ENCODE results near the gene SFSWAP.
"Not testable (repeated sequence)": the region's sequence is repeated elsewhere in the genome, so short reads cannot be mapped to it uniquely, and the experiment has no call there.

The SFSWAP gene

DNA sequence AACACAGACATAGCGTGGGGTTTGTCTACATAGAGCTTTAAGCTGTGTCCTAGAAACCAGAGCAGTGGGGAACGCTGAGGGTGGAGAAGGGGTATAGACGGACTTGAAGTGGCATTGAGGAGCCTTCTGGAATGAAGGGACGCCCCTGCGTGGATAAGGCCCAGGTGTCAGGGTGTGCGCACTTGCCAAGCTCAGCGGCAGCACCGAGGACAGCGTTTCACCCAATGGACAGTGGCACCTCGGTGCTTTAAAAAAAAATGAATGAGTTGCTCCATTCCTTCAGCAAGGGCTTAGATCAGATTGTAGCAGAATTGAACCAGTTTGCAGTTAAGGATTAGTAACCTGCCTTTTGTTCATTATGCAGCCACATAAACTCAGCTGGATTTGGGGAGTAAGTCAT is 83.7 kb downstream of the SFSWAP start:
- DNase-seq = no peak

DNA sequence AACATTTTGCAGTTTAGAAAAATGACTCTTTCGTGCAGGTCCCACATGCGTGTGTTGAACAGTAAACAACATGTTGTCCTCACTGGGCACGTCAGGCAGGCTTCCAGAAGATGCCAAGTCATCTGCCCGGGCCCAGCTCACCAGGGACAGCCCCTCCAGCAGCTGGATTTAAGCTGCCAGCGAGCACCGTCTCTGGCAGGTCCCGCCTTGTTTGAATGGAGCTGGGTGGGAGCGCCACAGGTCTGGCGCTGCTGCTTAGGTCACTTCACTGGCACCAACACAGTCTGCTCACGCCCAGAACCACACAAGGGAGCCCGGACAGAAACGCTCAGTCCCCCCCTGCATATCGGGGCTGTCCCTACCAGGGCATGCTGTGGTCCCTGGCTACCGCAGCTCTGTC is 84.2 kb downstream of the SFSWAP start:
- DNase-seq = no peak

DNA sequence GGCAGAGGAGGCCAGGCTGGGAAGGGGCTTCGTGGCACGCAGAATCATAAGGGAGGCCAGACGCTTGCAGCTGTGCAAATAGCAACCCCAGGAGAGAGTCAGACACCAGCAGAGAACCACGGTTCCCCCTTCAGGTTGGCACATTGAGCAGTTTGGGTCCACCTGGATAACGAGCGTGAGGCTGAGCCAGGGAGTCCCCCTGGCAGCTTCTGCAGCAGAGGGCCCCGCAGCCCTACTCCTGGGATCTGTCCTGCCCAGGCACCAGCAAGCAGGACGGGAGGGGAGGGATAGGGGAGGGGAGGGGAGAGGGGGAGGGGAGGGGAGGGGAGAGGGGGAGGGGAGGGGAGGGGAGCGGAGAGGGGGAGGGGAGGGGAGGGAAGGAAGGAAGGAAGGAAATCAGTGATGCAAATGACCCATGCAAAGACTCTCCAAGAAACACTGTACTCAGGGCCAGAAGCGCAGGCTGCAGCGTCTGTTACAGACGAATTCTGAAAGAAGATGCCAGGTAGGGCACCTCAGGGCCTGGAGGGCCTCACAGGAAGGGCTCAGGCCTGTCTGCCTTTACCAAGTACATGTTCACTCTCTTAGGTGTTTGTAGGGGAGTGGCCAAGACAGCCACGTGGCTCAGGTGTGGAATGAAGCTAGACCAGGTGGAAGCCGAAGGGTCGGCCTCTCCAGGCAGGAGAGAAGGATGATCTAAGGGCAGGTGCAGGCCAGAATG is 85.0 kb downstream of the SFSWAP start:
- no peak for DNase-seq

DNA sequence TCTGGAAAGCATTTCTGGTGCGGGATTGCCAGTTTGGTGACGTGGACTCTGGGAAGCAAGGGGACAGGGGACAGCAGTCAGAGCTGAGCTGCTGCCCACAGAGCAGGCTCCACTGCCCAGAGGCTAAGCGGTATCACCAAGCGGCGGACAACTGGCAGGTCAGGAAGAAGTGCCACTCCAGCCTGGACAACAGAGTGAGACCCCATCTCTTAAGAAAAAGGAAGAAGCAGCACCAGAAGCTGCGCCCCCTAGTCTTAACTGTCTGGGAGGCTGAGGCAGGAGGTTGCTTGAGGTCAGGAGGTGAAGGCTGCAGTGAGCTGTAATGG is 85.5 kb downstream of the SFSWAP start:
- DNase-seq = no peak

DNA sequence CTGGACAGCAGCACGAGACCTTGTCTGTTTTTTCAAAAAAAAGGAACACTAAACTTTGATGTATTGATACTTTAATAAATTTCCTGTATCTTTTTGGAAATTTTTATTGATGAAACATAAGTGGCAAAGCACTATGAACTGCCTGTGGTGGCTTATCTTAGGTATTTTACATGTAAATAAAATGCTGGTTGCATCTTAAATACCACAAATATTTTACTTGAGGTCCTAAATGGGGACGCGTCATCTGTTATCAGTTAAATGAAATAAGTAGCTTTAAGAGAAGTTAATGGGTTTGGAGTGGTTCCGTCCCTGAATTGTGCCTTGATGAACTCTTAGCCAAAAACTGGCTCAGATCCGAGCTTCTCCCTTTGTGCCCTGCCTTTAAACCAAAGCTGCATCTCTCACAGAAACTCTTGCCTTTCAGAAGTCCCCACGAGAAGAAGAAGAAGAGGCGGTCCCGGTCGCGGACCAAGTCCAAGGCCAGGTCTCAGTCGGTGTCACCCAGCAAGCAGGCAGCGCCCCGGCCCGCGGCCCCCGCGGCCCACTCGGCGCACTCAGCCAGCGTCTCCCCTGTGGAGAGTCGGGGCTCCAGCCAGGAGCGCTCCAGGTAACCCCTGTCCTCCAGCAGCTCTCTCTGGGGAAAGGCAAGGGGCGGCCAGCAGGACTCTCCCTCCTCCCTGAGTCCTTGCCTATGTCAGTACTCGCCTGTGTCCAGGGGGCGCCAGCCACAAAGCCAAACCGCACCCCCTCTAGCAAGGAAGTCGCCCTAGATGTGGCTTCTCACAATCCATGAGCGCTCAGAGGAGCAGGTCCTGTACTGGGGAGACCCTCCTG is 86.1 kb downstream of the SFSWAP start:
- no peak for DNase-seq

DNA sequence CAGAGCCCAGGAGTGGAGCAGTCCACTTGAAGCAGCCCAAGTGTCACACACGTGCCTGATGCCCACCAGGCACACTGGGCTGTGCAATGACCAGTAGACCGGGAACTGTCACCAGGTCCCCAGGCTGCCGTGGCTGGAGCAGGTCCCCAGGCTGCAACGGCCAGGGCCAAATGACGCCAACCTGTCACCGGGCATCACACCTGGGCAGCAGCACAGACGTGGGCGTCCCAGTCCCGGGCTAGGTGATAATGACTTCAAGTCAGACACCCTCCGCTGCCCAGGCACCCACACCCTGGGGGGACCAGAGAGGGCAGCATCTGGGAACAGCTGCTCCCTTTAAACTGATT is 86.7 kb downstream of the SFSWAP start:
- no peak for DNase-seq

DNA sequence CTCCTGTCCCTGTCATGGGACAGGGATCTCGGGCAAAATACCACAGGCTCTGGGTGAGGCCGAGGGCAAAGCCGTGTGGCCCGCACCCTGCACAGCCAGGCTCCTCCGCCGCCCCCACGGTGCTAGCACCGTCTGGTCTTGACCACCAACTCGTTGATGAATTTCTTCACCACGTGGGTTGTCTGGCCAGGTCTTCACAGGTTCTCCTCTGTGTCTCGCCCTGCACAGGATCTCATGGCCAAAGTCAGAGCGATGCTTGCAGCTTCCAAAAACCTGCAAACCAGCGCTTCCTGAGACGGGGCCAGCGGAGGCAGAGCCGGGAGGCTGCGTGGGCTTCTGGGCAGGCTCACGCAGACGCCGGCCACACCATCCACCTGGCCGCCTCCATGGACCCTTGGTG is 88.3 kb downstream of the SFSWAP start:
- no peak for DNase-seq

DNA sequence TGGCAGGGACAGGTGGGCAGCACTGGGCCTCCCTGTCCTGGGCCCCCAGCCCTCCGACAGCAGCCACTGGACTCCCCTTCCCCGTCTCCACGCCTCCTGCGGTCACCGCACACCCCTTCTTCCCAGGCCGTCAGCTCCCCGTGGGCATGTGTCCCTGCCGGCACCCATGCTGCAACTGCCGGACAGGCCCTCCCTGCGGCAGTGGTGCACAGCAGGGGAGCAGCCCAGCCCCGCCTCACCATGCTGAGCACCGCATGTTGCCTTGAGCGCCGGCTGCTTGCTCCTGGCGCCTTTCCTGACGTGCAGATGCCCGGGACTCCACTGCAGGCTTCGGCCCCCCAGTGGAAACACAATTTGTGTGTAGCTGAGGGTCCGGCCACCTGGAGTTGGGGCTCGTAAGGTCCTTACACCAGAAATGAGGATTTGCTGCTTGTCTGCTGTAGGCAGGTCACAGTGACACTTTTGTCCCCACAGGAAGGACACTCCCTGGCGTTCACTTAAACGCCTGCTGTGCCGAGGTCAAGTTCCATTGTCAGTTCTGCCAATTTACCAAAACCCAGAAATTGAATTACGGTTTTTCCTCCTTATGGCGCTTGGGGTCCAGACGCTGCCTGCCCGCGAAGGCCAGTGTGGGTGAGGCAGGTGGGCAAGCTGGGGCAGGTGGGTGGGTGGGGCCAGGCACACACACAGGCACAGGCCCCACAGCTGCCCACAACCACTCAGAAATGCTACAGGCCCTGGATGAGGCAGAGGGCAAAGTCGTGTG is 89.1 kb downstream of the SFSWAP start:
- DNase-seq = no peak

DNA sequence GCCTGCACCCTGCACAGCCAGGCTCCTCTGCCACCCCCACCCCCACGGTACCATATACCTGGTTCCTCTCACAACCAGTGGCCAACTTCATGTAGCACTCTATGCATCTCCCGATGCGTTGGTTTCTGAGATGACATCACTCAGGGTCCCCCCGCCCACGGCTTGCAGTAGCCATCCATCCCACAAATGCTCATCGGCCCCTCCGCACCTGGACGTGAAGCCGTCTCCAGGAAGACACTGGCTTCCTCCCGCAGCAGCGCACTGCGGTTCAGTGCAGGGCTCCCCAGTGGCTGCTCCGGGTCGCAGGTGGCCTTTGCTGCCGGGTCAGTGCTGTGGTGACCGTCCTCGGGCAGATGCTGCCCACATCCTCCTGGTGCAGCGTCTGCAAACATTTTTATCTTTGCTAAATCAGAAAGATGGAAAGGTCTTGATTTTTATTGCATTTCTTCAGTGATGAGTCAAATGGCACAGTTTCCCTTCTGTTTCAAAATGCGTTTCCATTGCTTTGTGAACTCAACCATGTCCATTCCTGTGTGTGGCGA is 89.8 kb downstream of the SFSWAP start:
- DNase-seq = no peak

DNA sequence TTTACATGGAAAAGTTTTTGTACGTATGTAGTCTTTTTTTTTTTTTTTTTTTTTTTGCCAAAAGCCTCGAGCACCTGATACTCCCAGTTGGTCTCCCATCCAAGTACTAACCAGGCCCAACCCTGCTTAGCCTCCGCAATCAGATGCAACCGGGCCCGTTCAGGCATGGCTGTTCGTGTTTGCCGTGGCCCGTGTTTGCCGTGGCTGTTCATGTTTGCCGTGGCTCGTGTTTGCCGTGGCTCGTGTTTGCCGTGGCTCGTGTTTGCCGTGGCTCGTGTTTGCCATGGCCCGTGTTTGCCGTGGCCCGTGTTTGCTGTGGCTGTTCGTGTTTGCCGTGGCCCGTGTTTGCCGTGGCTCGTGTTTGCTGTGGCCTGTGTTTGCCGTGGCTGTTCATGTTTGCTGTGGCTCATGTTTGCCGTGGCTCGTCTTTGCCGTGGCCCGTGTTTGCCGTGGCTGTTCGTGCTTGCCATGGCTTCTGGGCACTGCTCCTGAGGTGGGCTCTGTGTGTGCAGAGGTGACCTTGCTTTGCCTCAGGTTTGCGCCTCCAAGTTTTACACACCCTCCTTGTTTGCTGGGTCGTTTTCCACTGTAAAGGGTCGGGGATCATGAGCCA is 90.5 kb downstream of the SFSWAP start:
- DNase-seq = no peak

DNA sequence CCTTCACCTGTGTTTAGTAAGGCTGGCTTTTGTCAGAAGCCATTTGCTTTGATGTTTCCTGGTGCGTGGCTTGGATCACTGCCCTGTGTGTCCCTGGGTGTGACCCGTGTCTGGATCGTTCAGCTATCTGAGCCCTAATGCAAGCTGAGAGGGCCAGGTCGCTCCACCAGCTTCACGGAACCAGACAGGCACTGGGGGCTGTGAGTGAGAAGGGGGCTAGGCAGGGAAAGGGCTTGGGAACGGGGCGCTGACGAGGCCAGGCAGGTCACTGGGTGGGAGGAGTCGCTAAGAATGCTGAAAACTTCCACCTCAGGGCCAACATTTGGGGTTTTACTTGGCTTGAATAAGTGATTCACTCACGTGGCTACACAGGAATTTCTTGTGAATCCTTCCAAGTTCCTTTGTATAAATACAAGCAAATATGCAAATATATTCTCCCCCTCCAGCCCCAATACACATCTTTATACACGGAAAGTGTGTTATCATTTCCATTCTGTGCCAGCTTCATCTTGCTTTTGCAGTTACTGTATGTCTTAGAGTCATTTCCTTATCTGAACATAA is 93.2 kb downstream of the SFSWAP start:
- DNase-seq = no peak

DNA sequence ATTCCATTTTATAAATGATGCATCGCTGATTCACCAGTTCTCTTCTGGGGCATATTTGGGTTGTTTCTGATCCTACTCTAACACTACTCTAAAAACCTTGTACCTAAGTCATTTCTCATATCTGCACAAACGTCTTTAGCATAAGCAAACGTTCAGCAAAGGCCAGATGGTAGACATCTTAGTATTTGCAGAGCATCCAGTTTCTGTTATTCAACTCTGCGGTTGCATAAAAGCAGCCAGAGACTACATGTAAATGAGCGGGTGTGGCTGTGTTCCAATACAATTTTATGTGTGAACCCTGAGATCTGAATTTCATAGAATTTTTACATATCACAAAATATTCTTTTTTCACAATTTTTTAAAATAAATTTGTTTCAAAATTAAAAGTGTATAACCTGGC is 94.5 kb downstream of the SFSWAP start:
- DNase-seq = no peak

DNA sequence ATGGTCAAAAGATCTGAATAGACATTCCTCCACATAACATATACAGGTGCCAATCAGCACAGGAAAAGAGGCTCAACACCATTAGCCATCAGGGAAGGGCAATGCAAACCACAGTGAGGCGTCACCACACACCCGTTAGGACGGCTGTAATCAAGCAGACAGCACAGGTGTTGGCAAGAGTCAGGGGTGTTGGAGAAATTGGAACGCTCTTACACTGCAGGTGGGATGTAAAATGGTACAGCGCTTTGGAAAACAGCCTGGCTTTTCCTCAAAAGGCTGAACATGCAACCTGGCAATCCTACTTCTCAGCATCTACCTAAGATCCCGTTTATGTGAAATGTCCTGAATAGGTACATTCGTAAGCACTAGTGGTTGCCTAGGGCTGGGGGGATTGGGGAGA is 95.8 kb downstream of the SFSWAP start:
- DNase-seq = no peak

DNA sequence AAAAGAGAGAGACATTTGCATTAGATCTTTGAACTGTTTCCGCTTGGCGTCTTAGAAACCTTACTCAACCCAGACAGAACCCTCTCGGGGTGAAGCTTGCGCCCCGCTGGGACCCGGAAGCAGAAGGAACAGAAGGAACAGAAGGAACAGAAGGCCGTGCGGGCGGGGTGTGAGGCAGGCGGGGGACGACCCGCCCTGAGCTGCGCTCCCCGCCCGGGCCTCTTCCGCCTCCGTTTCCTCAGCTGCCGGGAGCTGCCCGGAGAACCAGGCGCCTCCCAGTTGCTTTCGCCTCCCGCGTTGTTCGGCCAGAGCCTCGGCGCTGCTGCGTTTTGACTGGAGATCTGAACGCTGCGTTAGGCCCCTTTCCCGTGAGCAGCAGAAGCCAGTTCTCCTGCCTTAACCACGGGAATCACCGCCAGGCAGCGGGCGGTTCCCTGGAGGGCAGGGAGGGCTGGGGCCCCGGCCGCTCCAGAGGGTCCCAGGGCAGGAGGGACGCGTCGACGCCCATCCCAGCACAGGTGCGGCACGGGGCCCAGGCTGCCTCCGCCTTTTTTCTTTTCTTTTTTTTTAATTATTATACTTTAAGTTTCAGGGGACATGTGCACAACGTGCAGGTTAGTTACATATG is 98.0 kb downstream of the SFSWAP start:
- DNase-seq = no peak

DNA sequence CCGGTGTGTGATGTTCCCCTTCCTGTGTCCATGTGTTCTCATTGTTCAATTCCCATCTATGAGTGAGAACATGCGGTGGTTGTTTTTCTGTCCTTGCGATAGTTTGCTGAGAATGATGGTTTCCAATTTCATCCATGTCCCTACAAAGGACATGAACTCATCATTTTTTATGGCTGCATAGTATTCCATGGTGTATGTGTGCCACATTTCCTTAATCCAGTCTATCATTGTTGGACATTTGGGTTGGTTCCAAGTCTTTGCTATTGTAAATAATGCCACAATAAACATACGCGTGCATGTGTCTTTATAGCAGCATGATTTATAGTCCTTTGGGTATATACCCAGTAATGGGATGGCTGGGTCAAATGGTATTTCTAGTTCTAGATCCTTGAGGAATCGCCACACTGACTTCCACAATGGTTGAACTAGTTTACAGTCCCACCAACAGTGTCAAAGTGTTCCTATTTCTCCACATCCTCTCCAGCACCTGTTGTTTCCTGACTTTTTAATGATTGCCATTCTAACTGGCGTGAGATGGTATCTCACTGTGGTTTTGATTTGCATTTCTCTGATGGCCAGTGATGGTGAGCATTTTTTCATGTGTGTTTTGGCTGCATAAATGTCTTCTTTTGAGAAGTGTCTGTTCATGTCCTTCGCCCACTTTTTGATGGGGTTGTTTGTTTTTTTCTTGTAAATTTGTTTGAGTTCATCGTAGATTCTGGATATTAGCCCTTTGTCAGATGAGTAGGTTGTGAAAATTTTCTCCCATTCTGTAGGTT is 98.8 kb downstream of the SFSWAP start:
- DNase-seq = not testable (repeated sequence)

DNA sequence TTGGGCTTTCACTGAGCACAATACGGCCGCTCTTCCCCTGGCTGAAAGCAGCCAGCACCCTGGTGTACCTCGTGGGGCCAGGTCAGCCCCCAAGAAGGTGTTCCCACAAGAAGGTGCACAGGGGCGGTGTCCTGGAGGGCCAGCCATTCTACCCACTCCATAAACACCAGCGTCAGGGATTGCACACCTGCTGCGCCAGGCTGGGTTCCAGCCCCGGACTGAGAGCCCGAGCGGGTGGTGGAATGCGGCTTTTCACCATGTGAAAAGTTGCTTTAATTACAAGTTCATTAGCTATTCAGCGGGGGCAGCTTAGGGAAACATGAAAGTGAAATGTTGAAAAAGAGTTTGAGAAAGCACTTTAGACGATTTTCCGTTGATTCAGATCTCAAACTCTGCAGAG is 99.8 kb downstream of the SFSWAP start:
- no peak for DNase-seq

DNA sequence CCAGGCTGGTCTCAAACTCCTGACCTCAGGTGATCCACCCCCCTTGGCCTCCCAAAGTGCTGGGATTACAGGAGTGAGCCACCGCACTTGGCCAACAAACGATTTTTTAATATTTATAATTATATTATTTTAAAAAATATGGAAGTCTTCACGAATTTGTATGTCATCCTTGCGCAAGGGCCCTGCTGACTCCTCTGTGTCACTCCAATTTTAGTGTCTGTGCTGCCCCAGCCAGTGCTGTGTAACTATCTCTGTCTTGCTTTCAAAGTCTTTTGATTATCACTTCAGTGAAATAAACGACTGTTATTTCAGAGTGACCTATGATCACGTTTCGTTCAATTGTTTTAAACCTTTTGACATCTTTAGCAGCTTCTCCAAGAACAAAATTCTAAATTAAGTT is 104.2 kb downstream of the SFSWAP start:
- DNase-seq = no peak

DNA sequence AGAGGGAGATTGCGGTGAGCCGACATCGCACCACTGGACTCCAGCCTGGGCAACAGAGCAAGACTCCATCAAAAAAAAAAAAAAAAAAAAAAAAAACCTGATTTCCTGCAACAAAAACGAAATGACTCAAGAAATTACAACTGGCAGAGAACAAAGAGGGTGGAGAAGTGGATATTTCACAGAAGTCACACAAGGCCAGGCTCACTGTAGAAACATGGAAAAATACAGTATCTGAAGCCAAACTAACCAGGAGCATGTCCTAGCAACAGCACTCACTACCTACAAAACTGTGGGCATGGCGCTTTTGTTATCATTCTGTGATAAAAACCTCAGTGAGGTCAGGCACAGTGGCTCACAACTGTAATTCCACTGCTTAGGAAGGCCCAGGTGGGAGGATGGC is 105.6 kb downstream of the SFSWAP start:
- no peak for DNase-seq

DNA sequence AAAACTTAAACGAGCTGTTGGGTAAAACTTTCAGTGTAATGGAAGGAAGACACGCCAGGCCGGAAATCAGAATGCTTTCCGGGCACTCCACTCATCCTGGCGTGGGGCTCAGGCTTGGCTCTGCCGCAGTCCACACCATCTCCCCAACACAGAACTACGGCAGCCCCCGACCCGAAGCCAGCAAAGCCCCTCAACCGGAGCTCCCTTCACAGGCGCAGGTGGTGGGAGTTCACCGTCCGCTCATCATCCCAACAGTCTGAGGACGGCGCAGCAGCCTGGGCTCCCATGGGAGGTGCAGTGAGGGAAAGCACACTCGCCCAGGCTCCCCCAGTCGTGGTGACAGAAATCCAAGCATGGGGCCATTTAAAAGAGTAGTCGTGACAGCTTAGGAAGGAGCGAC is 106.4 kb downstream of the SFSWAP start:
- DNase-seq = no peak

DNA sequence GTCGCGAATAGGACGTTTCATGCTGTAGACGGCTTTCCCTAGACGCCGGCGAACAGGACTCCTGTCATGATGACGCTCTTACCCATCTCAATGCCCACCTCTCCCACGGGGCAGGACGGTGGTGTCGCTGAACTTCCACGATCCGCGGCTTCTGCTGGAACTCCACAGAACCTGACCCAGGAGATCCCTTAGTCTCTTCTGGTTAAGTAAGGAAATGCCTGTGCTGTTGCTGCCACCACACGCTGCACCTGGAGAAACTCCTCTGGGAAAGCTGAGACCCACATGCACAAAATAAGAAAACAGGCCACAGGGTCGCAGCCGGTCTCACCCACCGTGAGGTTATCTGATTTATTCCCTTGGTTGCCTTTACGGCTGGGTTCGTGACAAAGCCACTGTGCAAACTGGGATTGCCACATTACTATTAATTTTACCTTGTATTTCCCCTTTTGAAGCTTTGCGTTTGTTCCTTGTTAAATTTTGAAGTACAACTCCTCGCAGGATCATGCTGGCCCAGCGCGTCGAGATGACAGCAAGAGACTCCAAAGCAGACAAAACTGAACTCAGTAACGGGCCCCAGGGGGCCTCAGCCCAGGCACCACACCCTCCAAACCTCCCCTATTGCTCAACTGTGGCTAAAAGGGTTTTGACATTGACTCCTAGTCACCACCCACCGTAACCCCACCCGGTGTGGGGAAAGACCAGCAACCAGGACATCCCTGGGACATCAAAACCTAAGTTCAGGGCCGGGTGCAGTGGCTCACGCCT is 108.1 kb downstream of the SFSWAP start:
- no peak for DNase-seq

DNA sequence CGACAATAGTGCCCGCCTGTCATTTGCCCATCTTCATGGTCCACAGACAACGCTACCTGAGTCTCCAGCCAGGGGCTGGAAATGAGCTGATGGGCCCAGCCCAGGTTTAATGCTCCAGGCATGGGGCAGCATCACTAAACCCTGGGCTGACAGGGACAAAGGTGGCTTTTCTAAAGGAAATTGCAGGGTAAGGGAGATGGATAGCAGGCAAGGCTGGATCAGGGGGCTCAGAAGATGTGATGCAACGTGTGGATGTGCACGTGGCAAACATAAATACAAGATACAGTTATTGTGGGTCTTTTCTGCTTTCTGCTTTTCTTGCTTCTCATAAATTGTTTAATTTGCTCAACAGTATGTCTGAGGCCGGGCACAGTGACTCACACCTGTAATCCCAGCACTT is 113.6 kb downstream of the SFSWAP start:
- DNase-seq = no peak

Data from NCI-H2171 (cell line).